ENCODE measurements around the gene ITPRIPL1. TPM values are rescaled to one million over a fixed set of nuclear protein-coding genes. Genes with fewer than 3 reads are reported as not detected.

Gene ITPRIPL1
- total and polyA plus RNA-seq, 2 of the 4 experiments (the other 2 are of a cell fraction): 0.84 to 1.1 TPM

GRCh38 chr2:96356889-96357288, 31.8 kb downstream of the ITPRIPL1 start:
- H2AFZ ChIP-seq (replicated peaks; ENCODE audit: low read length, poor library complexity): no peak overlapping the region
- H4K20me1 ChIP-seq (ENCODE audit: insufficient read depth, low read length): no peaks in the 10 kb centered on the region
- no peak overlapping the region for H4K91ac ChIP-seq (ENCODE audit: insufficient read depth, low read depth, low read length)
- no peaks in the 10 kb centered on the region for H3K79me1 ChIP-seq (ENCODE audit: low read depth in 1 of 2, low read length in 2 of 2)
- no peak overlapping the region for H3K4me2 ChIP-seq (ENCODE audit: low read depth, low read length)
- intact Hi-C loops (cut with micrococcal nuclease) (no loop called here), in situ Hi-C loops (cut with MboI; ENCODE audit: low sequenced_read_pairs) (no loop called here), dilution Hi-C loops (cut with HindIII; ENCODE audit: low sequenced_read_pairs, unreplicated experiment) (no loop called here)
- H2BK120ac ChIP-seq (ENCODE audit: low read depth, low read length): no peak overlapping the region
- no peak overlapping the region for H3K4me3 ChIP-seq (ENCODE audit: insufficient read depth, low read depth, low read length)
- no peak for DNase-seq
- H3K9ac ChIP-seq (ENCODE audit: low read depth, low read length): no peak overlapping the region
- no peak overlapping the region for H2BK20ac ChIP-seq (ENCODE audit: low read depth, low read length)
- H3K4me1 ChIP-seq (ENCODE audit: control insufficient read depth, insufficient read depth, low read length): no peaks in the 10 kb centered on the region
- H2AK5ac ChIP-seq (ENCODE audit: low read depth, low read length): no peak overlapping the region
- 100% methylated on average over 1 of the region's 6 CpGs; no CpG with 5 or more reads in 1 of the 2 experiments for WGBS, 2 experiments (ENCODE audit: extremely low coverage in 2 of 2, insufficient read length in 1 of 2)
- ChIA-PET CTCF (no interaction called here), POLR2A (ENCODE audit: unreplicated experiment) (no interaction called here)
- H2AK9ac ChIP-seq (replicated peaks; ENCODE audit: low read depth, low read length, poor library complexity): no peak overlapping the region
- no peaks in the 10 kb centered on the region; the same call in 1 of the 2 replicates for H3K9me1 ChIP-seq (ENCODE audit: insufficient read depth, low read length)
- H4K5ac ChIP-seq (ENCODE audit: low read depth, low read length): no peak overlapping the region
- no peak overlapping the region for H2BK5ac ChIP-seq (ENCODE audit: low read depth, low read length, poor library complexity, severe bottlenecking)
- H3K36me3 ChIP-seq (ENCODE audit: control insufficient read depth, insufficient read depth, low read length): peaks cover 8% of the 10 kb centered on the region
- no peak for ATAC-seq (ENCODE audit: low read depth)
- no peaks in the 10 kb centered on the region for H3K27me3 ChIP-seq (ENCODE audit: control insufficient read depth, insufficient read depth, low read length)
- no peak for TF ChIP-seq CTCF (conservative IDR thresholded peaks at IDR 0.05; ENCODE audit: low read depth, low read length)
- no peak for TF ChIP-seq MXI1 (IDR thresholded peaks at IDR 0.05; ENCODE audit: borderline replicate concordance, low read depth, low read length)
- no peak for TF ChIP-seq ELK1 (IDR thresholded peaks at IDR 0.05; ENCODE audit: borderline replicate concordance, low read depth, low read length)
- TF ChIP-seq CEBPB (IDR thresholded peaks at IDR 0.05; ENCODE audit: low read depth, low read length): no peak
- TF ChIP-seq MAZ (IDR thresholded peaks at IDR 0.05; ENCODE audit: borderline replicate concordance, low read depth, low read length): no peak
- H3K14ac ChIP-seq (replicated peaks; ENCODE audit: low read depth, low read length): no peak overlapping the region
- no peak overlapping the region for H3K56ac ChIP-seq (ENCODE audit: extremely low read depth, insufficient read depth, low read length)
- H3K27ac ChIP-seq (ENCODE audit: insufficient read depth, low read length): no peak overlapping the region
- no peak overlapping the region for H2BK15ac ChIP-seq (ENCODE audit: low read depth, low read length)
- BruUV-seq (replicated peaks): no TSS peak
- no peak overlapping the region for H3K18ac ChIP-seq (ENCODE audit: low read depth, low read length)
- no peak overlapping the region for H4K8ac ChIP-seq (ENCODE audit: low read depth in 2 of 2, low read length in 2 of 2)
- H3K9me3 ChIP-seq (ENCODE audit: control insufficient read depth, insufficient read depth, low read length): no peaks in the 10 kb centered on the region
- no peak overlapping the region for H3K4ac ChIP-seq (ENCODE audit: low read depth, low read length)
- H3K23ac ChIP-seq (ENCODE audit: low read depth, low read length): no peak overlapping the region
